AG09319 (cell line): ENCODE measurements around the gene ODR4.

Experiments
- DNase-seq: peaks from one replicate; pipeline ENCODE4 v3.0.0-alpha.2; 2010; ENCODE audit warnings: low read depth; ENCODE audit errors: extremely low read depth
- TF ChIP-seq, protein P1 (sequence below): IDR thresholded peaks from 2 replicates; pipeline ENCODE4 v1.5.1; 2011; ENCODE audit warnings: low read depth, mild to moderate bottlenecking, inconsistent platforms, low read length, moderate library complexity

The ODR4 gene

DNA sequence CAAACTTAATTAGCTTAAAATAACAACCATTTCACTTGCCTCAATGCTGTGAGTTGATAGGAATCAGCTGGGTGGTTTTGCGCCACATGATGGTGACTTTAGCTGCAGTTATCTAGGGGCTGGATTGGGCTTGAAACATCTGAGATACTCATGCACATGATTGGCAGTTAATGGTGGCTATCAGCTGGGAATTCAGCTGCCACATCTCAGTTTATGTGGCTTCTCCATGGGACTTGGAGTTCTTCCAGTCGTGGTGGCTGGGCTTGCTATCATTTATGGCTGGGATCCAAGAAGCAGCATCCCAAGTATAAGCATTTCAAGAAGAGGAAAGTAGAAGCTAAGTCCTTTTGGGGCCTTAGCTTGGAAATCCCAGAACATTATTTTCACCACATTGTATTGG is 48.9 kb downstream of the ODR4 start:
- TF ChIP-seq, protein P1, sequence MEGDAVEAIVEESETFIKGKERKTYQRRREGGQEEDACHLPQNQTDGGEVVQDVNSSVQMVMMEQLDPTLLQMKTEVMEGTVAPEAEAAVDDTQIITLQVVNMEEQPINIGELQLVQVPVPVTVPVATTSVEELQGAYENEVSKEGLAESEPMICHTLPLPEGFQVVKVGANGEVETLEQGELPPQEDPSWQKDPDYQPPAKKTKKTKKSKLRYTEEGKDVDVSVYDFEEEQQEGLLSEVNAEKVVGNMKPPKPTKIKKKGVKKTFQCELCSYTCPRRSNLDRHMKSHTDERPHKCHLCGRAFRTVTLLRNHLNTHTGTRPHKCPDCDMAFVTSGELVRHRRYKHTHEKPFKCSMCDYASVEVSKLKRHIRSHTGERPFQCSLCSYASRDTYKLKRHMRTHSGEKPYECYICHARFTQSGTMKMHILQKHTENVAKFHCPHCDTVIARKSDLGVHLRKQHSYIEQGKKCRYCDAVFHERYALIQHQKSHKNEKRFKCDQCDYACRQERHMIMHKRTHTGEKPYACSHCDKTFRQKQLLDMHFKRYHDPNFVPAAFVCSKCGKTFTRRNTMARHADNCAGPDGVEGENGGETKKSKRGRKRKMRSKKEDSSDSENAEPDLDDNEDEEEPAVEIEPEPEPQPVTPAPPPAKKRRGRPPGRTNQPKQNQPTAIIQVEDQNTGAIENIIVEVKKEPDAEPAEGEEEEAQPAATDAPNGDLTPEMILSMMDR: no peak
- DNase-seq: no peak

DNA sequence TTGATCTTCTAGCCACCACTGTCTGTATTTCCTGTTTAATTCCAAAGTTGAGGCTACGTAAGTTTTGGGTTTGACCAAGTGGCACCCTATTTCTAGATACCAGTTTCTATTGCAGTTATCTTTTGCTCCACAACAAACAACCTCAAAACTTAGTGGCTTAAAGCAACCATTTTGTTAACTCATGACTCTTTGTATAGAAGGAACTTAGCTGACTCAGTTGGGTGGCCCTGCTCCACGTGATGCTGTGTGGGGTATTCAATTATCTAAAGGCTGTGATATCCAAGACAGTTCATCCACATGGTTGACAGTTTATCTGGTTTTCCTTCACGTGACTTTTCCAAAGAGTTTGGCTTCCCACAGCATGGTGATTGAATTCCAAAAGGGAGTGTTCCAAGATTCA is 50.5 kb downstream of the ODR4 start:
- TF ChIP-seq, protein P1: no peak
- no peak for DNase-seq

DNA sequence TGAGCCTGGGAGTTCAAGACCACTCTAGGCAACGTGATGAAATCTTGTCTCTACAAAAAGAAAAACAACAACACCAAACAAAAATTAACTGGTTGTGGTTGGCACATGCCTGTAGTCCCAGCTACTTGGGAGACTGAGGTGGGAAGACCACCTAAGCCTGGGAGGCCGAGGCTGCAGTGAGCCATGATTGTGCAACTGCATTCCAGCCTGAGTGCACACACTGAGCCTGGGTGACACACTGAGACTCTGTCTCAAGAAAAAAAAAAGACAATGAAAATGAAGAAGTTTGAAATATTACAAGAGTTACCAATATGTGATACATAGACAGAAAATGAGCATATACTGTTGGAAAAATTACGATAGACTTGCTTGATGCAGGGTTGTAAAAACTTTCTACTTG is 53.4 kb downstream of the ODR4 start:
- no peak for DNase-seq
- TF ChIP-seq, protein P1: no peak

DNA sequence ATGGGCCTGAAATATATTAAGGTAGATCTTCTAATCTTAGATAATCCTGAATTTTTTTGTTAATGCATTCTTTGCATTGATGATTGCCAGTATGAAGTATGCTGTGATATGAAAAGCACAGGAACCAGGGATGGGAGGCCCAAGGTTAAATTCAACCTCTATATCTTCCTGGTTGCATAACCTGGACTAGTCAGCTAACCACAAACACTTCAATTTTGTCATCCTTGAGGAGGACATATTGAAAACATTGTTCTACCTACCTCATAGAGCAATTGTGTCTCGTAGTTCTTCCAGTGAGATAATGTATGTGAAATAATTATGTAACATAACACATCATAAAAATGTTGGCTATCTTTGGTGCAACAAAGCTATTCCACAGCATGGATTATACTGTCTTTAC is 59.7 kb downstream of the ODR4 start:
- no peak for DNase-seq

DNA sequence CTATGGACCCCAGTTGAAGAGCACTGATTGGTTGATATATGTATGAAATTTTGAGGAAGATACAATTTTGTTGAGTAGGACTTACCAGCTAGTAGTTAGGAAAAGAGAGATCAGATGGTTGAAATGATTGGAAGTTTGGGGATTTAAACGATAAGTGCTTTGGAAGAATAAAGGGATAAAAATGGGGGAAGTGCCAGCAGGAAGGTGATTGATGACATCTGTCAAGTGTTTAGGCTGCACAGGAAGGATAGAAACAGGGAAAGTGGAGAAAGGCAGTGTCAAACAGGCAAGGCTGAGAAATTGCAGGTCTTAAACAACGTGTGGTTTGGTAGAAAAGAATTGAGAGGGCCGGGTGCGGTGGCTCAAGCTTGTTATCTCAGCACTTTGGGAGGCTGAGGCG is 62.9 kb downstream of the ODR4 start:
- no peak for DNase-seq
- TF ChIP-seq, protein P1: no peak

More for the DNA sequence above, 59.7 kb downstream of the ODR4 start:
- TF ChIP-seq, protein P1: no peak

DNA sequence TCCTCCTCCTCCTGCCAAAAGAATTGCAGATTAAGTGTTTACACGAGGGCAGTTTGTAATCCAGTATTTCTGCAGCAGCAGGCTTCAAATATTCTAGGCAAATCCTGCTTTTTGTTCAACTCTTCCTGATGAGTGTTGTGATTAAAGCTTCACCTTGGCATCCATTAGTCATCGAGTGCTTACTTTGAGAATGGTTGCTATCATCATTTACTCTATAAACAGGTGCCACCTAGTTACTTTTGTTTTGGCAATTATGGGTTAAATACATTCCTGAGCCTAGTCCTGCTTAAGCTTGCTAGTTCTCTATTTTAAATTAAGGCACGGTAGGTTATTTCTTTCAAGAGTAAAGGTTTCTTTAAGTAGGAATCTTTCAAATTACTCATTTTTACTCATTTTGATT is 64.9 kb downstream of the ODR4 start:
- no peak for DNase-seq
- TF ChIP-seq, protein P1: no peak

DNA sequence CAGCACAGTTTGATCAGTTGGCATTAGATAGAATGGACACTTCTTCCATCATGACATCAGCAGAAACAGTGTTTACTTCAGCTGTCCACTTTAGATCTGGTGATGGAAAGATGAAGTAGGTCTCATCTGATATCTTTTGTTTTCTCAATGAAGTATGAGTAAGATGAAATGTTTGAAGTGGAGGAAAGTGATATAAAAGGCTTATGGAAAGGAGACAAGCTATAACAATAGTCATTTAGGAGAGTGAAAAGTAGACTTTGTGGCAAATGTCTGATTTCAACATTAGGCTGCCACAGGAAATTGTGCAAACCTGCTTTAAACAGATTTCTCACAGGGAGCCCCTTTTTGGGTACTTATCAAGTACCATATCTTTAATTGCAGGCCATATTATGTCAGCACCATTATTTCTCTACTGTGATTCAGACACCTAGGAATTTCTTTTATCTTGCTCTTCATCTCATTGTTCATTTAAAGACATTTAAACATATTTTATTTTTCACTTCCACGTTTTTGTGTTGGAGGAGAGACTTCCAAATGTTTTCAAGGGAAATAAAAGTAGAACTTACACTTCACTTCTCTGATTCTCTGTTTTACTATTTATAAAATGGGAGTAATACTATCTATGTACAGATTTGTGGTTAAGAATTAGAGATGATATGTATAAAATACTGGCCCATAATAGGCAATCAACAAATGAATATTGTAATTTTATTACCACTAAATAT is 67.2 kb downstream of the ODR4 start:
- TF ChIP-seq, protein P1: no peak
- DNase-seq: no peak
